ENCODE data around the gene NLGN4Y. TPM values are rescaled to one million over a fixed set of nuclear protein-coding genes. Genes with fewer than 3 reads are reported as not detected.

The NLGN4Y gene
- total RNA-seq, 4 donors from 2014 or later, result not detected

DNA sequence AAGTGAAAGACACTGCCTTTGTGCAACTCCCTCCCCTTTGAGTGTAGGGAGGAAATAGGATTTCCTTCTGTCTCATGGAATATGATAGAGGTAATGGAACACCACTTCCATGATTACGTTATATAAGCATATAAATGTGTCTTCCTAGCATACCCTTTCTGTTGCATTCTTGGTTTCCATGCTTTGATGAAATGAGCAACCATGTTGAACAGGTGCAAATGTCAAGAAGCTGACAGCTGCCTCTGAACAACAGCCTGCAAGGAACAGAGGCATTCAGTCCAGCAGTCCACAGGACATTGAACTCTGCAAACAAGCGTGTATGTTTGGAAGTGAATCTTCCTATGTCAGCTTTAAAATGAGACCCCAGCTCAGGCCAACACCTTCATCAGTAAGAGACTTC, 117.5 kb downstream of the NLGN4Y start:
- intact Hi-C loops (cut with DNase I; ENCODE audit: low total_unique reads), result no loop called here
- TF ChIP-seq, protein P1, sequence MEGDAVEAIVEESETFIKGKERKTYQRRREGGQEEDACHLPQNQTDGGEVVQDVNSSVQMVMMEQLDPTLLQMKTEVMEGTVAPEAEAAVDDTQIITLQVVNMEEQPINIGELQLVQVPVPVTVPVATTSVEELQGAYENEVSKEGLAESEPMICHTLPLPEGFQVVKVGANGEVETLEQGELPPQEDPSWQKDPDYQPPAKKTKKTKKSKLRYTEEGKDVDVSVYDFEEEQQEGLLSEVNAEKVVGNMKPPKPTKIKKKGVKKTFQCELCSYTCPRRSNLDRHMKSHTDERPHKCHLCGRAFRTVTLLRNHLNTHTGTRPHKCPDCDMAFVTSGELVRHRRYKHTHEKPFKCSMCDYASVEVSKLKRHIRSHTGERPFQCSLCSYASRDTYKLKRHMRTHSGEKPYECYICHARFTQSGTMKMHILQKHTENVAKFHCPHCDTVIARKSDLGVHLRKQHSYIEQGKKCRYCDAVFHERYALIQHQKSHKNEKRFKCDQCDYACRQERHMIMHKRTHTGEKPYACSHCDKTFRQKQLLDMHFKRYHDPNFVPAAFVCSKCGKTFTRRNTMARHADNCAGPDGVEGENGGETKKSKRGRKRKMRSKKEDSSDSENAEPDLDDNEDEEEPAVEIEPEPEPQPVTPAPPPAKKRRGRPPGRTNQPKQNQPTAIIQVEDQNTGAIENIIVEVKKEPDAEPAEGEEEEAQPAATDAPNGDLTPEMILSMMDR (IDR thresholded peaks at IDR 0.05), result no peak
- no peak for TF ChIP-seq POLR2A (IDR thresholded peaks at IDR 0.05)
- H3K4me1 ChIP-seq, result no peaks in the 10 kb centered on the region
- H3K27me3 ChIP-seq, result no peaks in the 10 kb centered on the region
- no peak for DNase-seq
- H3K9me3 ChIP-seq, result no peaks in the 10 kb centered on the region
- H3K4me3 ChIP-seq, result no peak overlapping the region
- no peak overlapping the region for H3K27ac ChIP-seq
- no peaks in the 10 kb centered on the region for H3K36me3 ChIP-seq

DNA sequence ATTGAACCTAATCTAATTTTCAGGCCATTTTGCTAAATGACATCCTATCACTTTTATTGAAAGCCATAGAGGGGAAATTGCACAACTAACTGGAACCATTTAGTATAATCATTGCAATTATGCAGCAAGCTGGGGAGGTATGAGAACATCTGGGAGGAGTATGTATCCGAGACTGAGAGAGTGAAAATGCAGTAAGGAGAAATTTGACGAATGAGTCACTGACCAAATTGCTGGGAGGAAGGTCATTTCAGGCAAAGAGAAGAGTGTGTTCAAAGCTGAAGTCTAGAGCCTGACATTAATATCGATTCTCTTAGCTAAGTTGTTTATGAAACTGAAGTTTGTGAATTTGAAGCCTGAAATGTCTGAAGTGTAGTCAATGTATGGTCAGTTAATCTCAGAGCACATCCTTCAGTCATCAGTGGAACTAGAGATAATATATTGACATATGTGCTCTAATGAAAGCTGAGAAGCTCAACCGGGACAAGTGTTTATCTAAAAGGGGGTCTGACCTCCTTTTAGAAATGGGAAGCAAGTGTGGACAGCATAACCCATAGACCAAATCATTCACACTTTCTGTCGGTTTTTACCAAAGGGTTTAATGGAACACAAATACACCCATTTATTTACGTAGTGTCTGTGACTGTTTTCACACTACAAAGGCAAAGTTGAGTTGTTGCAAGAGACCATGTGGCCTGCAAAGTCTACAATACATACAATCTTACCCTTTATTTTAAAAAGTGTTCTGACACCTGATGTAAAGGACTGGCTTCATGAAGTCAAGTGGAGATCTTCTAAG, 120.0 kb downstream of the NLGN4Y start:
- TF ChIP-seq, protein P1 (IDR thresholded peaks at IDR 0.05), result no peak
- TF ChIP-seq POLR2A (IDR thresholded peaks at IDR 0.05), result no peak
- H3K27me3 ChIP-seq, result no peaks in the 10 kb centered on the region
- no peaks in the 10 kb centered on the region for H3K9me3 ChIP-seq
- H3K4me1 ChIP-seq, result no peaks in the 10 kb centered on the region
- intact Hi-C loops (cut with DNase I; ENCODE audit: low total_unique reads), result no loop called here
- no peak for DNase-seq
- no peak overlapping the region for H3K4me3 ChIP-seq
- no peak overlapping the region for H3K27ac ChIP-seq
- H3K36me3 ChIP-seq, result no peaks in the 10 kb centered on the region

DNA sequence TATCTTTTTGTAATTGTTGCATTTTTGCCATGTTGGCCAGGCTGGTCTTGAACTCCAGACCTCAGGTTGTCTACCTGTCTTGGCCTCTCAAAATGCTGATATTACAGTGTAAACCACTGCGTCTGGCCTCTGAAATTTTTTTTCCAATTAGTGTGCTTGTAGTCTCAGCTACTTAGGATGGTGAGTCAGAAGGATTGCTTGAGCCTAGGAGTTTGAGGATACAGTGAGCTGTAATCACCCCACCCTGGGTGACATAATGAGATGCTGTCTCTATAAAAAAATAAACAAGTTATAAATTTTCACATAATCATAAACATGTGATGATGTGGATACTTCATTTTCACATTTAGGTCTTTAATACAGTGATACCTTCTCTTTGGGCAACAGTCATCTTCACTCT, 154.9 kb downstream of the NLGN4Y start:
- H3K9me3 ChIP-seq, result no peaks in the 10 kb centered on the region
- no peaks in the 10 kb centered on the region for H3K36me3 ChIP-seq
- no peak for TF ChIP-seq POLR2A (IDR thresholded peaks at IDR 0.05)
- TF ChIP-seq, protein P1 (IDR thresholded peaks at IDR 0.05), result no peak
- no peak for DNase-seq
- H3K27ac ChIP-seq, result no peak overlapping the region
- H3K4me1 ChIP-seq, result no peaks in the 10 kb centered on the region
- intact Hi-C loops (cut with DNase I; ENCODE audit: low total_unique reads), result no loop called here
- no peak overlapping the region for H3K4me3 ChIP-seq
- no peaks in the 10 kb centered on the region for H3K27me3 ChIP-seq

DNA sequence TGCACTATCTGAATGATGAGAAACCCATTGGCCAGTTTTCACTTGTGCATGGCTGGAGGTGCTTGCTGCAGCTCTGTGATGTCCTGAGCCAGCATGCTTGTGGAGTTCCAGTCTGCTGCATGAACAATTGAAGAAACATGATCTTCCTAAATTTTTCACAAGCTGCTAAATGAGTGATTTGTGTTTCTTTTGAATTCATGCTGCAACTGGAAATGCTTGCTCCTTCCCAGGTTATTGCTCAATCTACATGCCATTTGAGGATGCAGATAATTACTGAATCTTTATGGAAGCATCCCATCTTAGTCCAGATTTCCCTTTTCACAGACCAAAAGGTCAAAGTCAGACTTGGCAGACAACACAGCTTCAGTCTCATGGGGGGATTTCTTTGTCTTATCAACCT, 170.2 kb downstream of the NLGN4Y start:
- TF ChIP-seq POLR2A (IDR thresholded peaks at IDR 0.05), result no peak
- TF ChIP-seq, protein P1 (IDR thresholded peaks at IDR 0.05), result no peak
- H3K9me3 ChIP-seq, result no peaks in the 10 kb centered on the region

DNA sequence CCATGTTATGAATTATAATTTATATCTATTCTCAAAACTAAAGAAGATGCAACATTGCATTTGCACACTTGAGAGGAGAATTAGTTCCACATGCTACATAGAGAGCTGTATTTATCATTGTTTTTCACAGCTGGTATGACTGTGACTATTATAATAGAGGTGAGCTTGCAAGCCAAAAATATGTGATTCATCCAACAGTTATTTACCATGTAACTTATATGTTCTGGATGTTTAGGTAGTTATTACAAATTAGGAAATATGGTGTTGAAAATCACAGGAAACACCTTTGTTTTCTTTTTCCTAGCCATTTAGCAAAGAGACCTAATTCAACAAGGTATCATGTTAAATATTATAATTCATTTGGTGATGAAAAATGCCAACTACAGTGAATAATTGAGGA, 183.8 kb downstream of the NLGN4Y start:
- intact Hi-C loops (cut with DNase I; ENCODE audit: low total_unique reads), result no loop called here
- no peak for DNase-seq
- Histone ChIP-seq H3K36me3 (no peaks in the 10 kb centered on the region), H3K4me3 (no peak overlapping the region), H3K27ac (no peak overlapping the region), H3K4me1 (no peaks in the 10 kb centered on the region), H3K27me3 (no peaks in the 10 kb centered on the region), H3K9me3 (no peaks in the 10 kb centered on the region)
- TF ChIP-seq, protein P1 (IDR thresholded peaks at IDR 0.05), result no peak
- no peak for TF ChIP-seq POLR2A (IDR thresholded peaks at IDR 0.05)

More for the DNA sequence above, 170.2 kb downstream of the NLGN4Y start:
- Histone ChIP-seq H3K27me3 (no peaks in the 10 kb centered on the region), H3K36me3 (no peaks in the 10 kb centered on the region), H3K4me3 (no peak overlapping the region), H3K4me1 (no peaks in the 10 kb centered on the region), H3K27ac (no peak overlapping the region)
- DNase-seq, result no peak
- intact Hi-C loops (cut with DNase I; ENCODE audit: low total_unique reads), result no loop called here
